Liver (tissue), 9 donors: ENCODE data around the gene UTP15. TPM values are rescaled to one million over a fixed set of nuclear protein-coding genes. Genes with fewer than 3 reads are reported as not detected.

Source experiments
- DNase-seq: peaks from one replicate; pipeline ENCODE4 v3.0.0-alpha.2; 2017; ENCODE audit warnings: low spot score
- H3K27ac ChIP-seq, 2 donors: one replicate each; pipeline ENCODE4 v1.7.0; 2013; ENCODE audit warnings: inconsistent platforms in 2 of 2, low read length in 2 of 2, control low read depth in 1 of 2, low read depth in 1 of 2, mild to moderate bottlenecking in 1 of 2
- H3K27me3 ChIP-seq, 4 donors: one replicate each; pipeline versions ENCODE4 v1.6.1 to v1.7.0; 2013; ENCODE audit warnings: low read length in 3 of 4, inconsistent platforms in 1 of 4, mild to moderate bottlenecking in 1 of 4, moderate library complexity in 1 of 4; ENCODE audit not compliant: control insufficient read depth in 4 of 4, insufficient read depth in 4 of 4
- H3K36me3 ChIP-seq, 4 donors: one replicate each; pipeline versions ENCODE4 v1.6.1 to v1.7.0; 2013; ENCODE audit warnings: low read length in 3 of 4, mild to moderate bottlenecking in 3 of 4, low read depth in 1 of 4, moderate library complexity in 1 of 4; ENCODE audit not compliant: control insufficient read depth in 4 of 4, insufficient read depth in 3 of 4
- H3K4me1 ChIP-seq, 4 donors: one replicate each; pipeline versions ENCODE4 v1.6.1 to v1.7.0; 2013; ENCODE audit warnings: low read length in 3 of 4, mild to moderate bottlenecking in 3 of 4, moderate library complexity in 1 of 4; ENCODE audit not compliant: control insufficient read depth in 4 of 4, insufficient read depth in 4 of 4
- H3K4me3 ChIP-seq, 3 donors: one replicate each; pipeline versions ENCODE4 v1.6.1 to v1.7.0; 2013; ENCODE audit warnings: low read length in 3 of 3, control low read depth in 1 of 3, low read depth in 1 of 3, mild to moderate bottlenecking in 1 of 3
- H3K9ac ChIP-seq, 2 donors: one replicate each; pipeline ENCODE4 v1.7.0; 2013; ENCODE audit warnings: low read length in 2 of 2, mild to moderate bottlenecking in 2 of 2, moderate library complexity in 2 of 2, control low read depth in 1 of 2, low read depth in 1 of 2
- H3K9me3 ChIP-seq, 4 donors: one replicate each; pipeline versions ENCODE4 v1.6.1 to v1.7.0; 2013; ENCODE audit warnings: low read length in 3 of 4; ENCODE audit not compliant: control insufficient read depth in 4 of 4
- ATF3 ChIP-seq: IDR thresholded peaks from 2 replicates; pipeline ENCODE4 v1.6.1; 2016; ENCODE audit warnings: antibody characterized with exemption
- CTCF ChIP-seq: fragments of 150-350 bp; IDR thresholded peaks from 2 replicates; pipeline ENCODE4 v1.5.1; 2017; ENCODE audit warnings: improper control_type of control experiment, low read depth, low read length; ENCODE audit not compliant: missing input control
- EGR1 ChIP-seq, 2 donors: IDR thresholded peaks; 2 replicates each; pipeline ENCODE4 v1.6.1; 2016 to 2018; ENCODE audit warnings: antibody characterized with exemption in 2 of 2, low read depth in 2 of 2
- FOXA1 ChIP-seq: IDR thresholded peaks from 2 replicates; pipeline ENCODE4 v1.6.1; 2016; ENCODE audit warnings: antibody characterized with exemption
- GABPA ChIP-seq, 2 donors: IDR thresholded peaks in 1 of 2; conservative IDR thresholded peaks in 1 of 2; 2 replicates each; pipeline ENCODE4 v1.6.1; 2016; ENCODE audit warnings: antibody characterized with exemption in 2 of 2, mild to moderate bottlenecking in 1 of 2, moderate library complexity in 1 of 2
- HNF4A ChIP-seq, 2 donors: conservative IDR thresholded peaks; 2 replicates each; pipeline ENCODE4 v1.6.1; 2016; ENCODE audit warnings: antibody characterized with exemption in 2 of 2, mild to moderate bottlenecking in 2 of 2
- JUND ChIP-seq, 2 donors: IDR thresholded peaks; 2 replicates each; pipeline ENCODE4 v1.6.1; 2016; ENCODE audit warnings: antibody characterized with exemption in 2 of 2
- NR2F2 ChIP-seq: IDR thresholded peaks from 2 replicates; pipeline ENCODE4 v1.6.1; 2016; ENCODE audit warnings: antibody characterized with exemption
- REST ChIP-seq: IDR thresholded peaks from 2 replicates; pipeline ENCODE4 v1.6.1; 2016; ENCODE audit warnings: antibody characterized with exemption, mild to moderate bottlenecking
- RXRA ChIP-seq, 2 donors: IDR thresholded peaks; 2 replicates each; pipeline ENCODE4 v1.6.1; 2017 to 2018; ENCODE audit warnings: antibody characterized with exemption in 2 of 2, mild to moderate bottlenecking in 1 of 2
- SP1 ChIP-seq: IDR thresholded peaks from 2 replicates; pipeline ENCODE4 v1.6.1; 2018; ENCODE audit warnings: antibody characterized with exemption, mild to moderate bottlenecking
- YY1 ChIP-seq: IDR thresholded peaks from 2 replicates; pipeline ENCODE4 v1.6.1; 2016; ENCODE audit warnings: antibody characterized with exemption, mild to moderate bottlenecking
- ZBTB33 ChIP-seq: IDR thresholded peaks from 2 replicates; pipeline ENCODE4 v1.6.1; 2016; ENCODE audit warnings: antibody characterized with exemption
- polyA plus RNA-seq, 2 donors: library from polyadenylated mRNA; stranded (reverse) in 1 of 2; unstranded in 1 of 2; fragments of 200-250 nt in 1 of 2; fragments of >200 nt in 1 of 2; fragmentation: Nextera tagmentation in 1 of 2; extraction: Ambion mirVana in 1 of 2; gene quantifications; one replicate each; pipeline versions ENCODE4 v1.2.1 to v1.2.3, GENCODE V29; 2013 to 2015
- total RNA-seq, 2 donors: library from RNA; depleted of rRNA; stranded (reverse); fragments of >200 nt; gene quantifications; one replicate each; pipeline ENCODE4 v1.2.3, GENCODE V29; 2014
- donor health status: healthy.
- donor health status: healthy.
- donor health status: healthy.
- donor health status: healthy.
- donor health status: healthy.

UTP15 gene
- total and polyA plus RNA-seq, 4 donors = 3.5 to 18.1 (median 5.4) TPM

GRCh38 chr5:73631500-73631899, 66.0 kb downstream of the UTP15 start:
- H3K4me3 ChIP-seq = no peak overlapping the region
- H3K9ac ChIP-seq = no peak overlapping the region
- H3K27ac ChIP-seq = no peak overlapping the region
- H3K36me3 ChIP-seq = no peaks in the 10 kb centered on the region
- no peaks in the 10 kb centered on the region for H3K9me3 ChIP-seq
- no peaks in the 10 kb centered on the region for H3K27me3 ChIP-seq
- DNase-seq = no peak
- peaks cover 3 to 15% (median 8%) of the 10 kb centered on the region in 4 donors for H3K4me1 ChIP-seq
- TF ChIP-seq JUND (IDR thresholded peaks at IDR 0.05) (no peak), ATF3 (no peak), EGR1 (IDR thresholded peaks at IDR 0.05; ENCODE audit: low read depth in 2 of 2) (no peak), ZBTB33 (no peak), GABPA (IDR thresholded peaks at IDR 0.05 in 1 of 2, conservative IDR thresholded peaks at IDR 0.05 in 1 of 2) (no peak), FOXA1 (no peak), SP1 (no peak), NR2F2 (no peak), RXRA (IDR thresholded peaks at IDR 0.05) (no peak), HNF4A (conservative IDR thresholded peaks at IDR 0.05) (no peak), CTCF (no peak), YY1 (no peak), REST (no peak)

Other genes with a start within 250 kb of the UTP15 start
- not detected for gene FOXD1, start 117.0 kb upstream of the UTP15 start, total RNA-seq
- not detected for gene FOXD1, start 117.0 kb upstream of the UTP15 start, polyA plus RNA-seq
- gene BTF3, start 67.3 kb upstream of the UTP15 start, total RNA-seq = 100 to 1,000 TPM in 1 of 2 donors, 10 to 100 TPM in 1; 97.5 to 231 TPM
- gene BTF3, start 67.3 kb upstream of the UTP15 start, polyA plus RNA-seq = 100 to 1,000 TPM; 194 to 246 TPM
- 10 to 100 TPM; 12.9 to 17.0 TPM for gene ANKRA2, start 104 bp upstream of the UTP15 start, total RNA-seq
- 10 to 100 TPM in 1 of 2 donors, 1 to 10 TPM in 1; 5.9 to 16.2 TPM for gene ANKRA2, start 104 bp upstream of the UTP15 start, polyA plus RNA-seq
- 10 to 100 TPM in 1 of 2 donors, 1 to 10 TPM in 1; 2.5 to 13.9 TPM for gene ARHGEF28, start 60.5 kb downstream of the UTP15 start, total RNA-seq
- 1 to 10 TPM; 1.6 to 4.8 TPM for gene ARHGEF28, start 60.5 kb downstream of the UTP15 start, polyA plus RNA-seq